Liver (tissue), 9 donors: ENCODE results near the gene ATXN7L1. TPM values are rescaled to one million over a fixed set of nuclear protein-coding genes. Genes with fewer than 3 reads are reported as not detected.

Experiments used
- DNase-seq: peaks from one replicate; pipeline ENCODE4 v3.0.0-alpha.2; 2017; ENCODE audit warnings: low spot score
- H3K27ac ChIP-seq, 2 donors: one replicate each; pipeline ENCODE4 v1.7.0; 2013; ENCODE audit warnings: inconsistent platforms in 2 of 2, low read length in 2 of 2, control low read depth in 1 of 2, low read depth in 1 of 2, mild to moderate bottlenecking in 1 of 2
- H3K27me3 ChIP-seq, 4 donors: one replicate each; pipeline versions ENCODE4 v1.6.1 to v1.7.0; 2013; ENCODE audit warnings: low read length in 3 of 4, inconsistent platforms in 1 of 4, mild to moderate bottlenecking in 1 of 4, moderate library complexity in 1 of 4; ENCODE audit not compliant: control insufficient read depth in 4 of 4, insufficient read depth in 4 of 4
- H3K36me3 ChIP-seq, 4 donors: one replicate each; pipeline versions ENCODE4 v1.6.1 to v1.7.0; 2013; ENCODE audit warnings: low read length in 3 of 4, mild to moderate bottlenecking in 3 of 4, low read depth in 1 of 4, moderate library complexity in 1 of 4; ENCODE audit not compliant: control insufficient read depth in 4 of 4, insufficient read depth in 3 of 4
- H3K4me1 ChIP-seq, 4 donors: one replicate each; pipeline versions ENCODE4 v1.6.1 to v1.7.0; 2013; ENCODE audit warnings: low read length in 3 of 4, mild to moderate bottlenecking in 3 of 4, moderate library complexity in 1 of 4; ENCODE audit not compliant: control insufficient read depth in 4 of 4, insufficient read depth in 4 of 4
- H3K4me3 ChIP-seq, 3 donors: one replicate each; pipeline versions ENCODE4 v1.6.1 to v1.7.0; 2013; ENCODE audit warnings: low read length in 3 of 3, control low read depth in 1 of 3, low read depth in 1 of 3, mild to moderate bottlenecking in 1 of 3
- H3K9ac ChIP-seq, 2 donors: one replicate each; pipeline ENCODE4 v1.7.0; 2013; ENCODE audit warnings: low read length in 2 of 2, mild to moderate bottlenecking in 2 of 2, moderate library complexity in 2 of 2, control low read depth in 1 of 2, low read depth in 1 of 2
- H3K9me3 ChIP-seq, 4 donors: one replicate each; pipeline versions ENCODE4 v1.6.1 to v1.7.0; 2013; ENCODE audit warnings: low read length in 3 of 4; ENCODE audit not compliant: control insufficient read depth in 4 of 4
- CTCF ChIP-seq: fragments of 150-350 bp; IDR thresholded peaks from 2 replicates; pipeline ENCODE4 v1.5.1; 2017; ENCODE audit warnings: improper control_type of control experiment, low read depth, low read length; ENCODE audit not compliant: missing input control
- EGR1 ChIP-seq, 2 donors: IDR thresholded peaks; 2 replicates each; pipeline ENCODE4 v1.6.1; 2016 to 2018; ENCODE audit warnings: antibody characterized with exemption in 2 of 2, low read depth in 2 of 2
- FOXA2 ChIP-seq: IDR thresholded peaks from 2 replicates; pipeline ENCODE4 v1.6.1; 2016; ENCODE audit warnings: antibody characterized with exemption
- GABPA ChIP-seq, 2 donors: IDR thresholded peaks in 1 of 2; conservative IDR thresholded peaks in 1 of 2; 2 replicates each; pipeline ENCODE4 v1.6.1; 2016; ENCODE audit warnings: antibody characterized with exemption in 2 of 2, mild to moderate bottlenecking in 1 of 2, moderate library complexity in 1 of 2
- HNF4A ChIP-seq, 2 donors: conservative IDR thresholded peaks; 2 replicates each; pipeline ENCODE4 v1.6.1; 2016; ENCODE audit warnings: antibody characterized with exemption in 2 of 2, mild to moderate bottlenecking in 2 of 2
- MAX ChIP-seq: IDR thresholded peaks from 2 replicates; pipeline ENCODE4 v1.6.1; 2016; ENCODE audit warnings: antibody characterized with exemption
- NR2F2 ChIP-seq: IDR thresholded peaks from 2 replicates; pipeline ENCODE4 v1.6.1; 2016; ENCODE audit warnings: antibody characterized with exemption
- RAD21 ChIP-seq, 2 donors: IDR thresholded peaks; 2 replicates each; pipeline ENCODE4 v1.6.1; 2016; ENCODE audit warnings: antibody characterized with exemption in 2 of 2, mild to moderate bottlenecking in 2 of 2
- REST ChIP-seq: IDR thresholded peaks from 2 replicates; pipeline ENCODE4 v1.6.1; 2016; ENCODE audit warnings: antibody characterized with exemption, mild to moderate bottlenecking
- RXRA ChIP-seq, 2 donors: IDR thresholded peaks; 2 replicates each; pipeline ENCODE4 v1.6.1; 2017 to 2018; ENCODE audit warnings: antibody characterized with exemption in 2 of 2, mild to moderate bottlenecking in 1 of 2
- SP1 ChIP-seq: IDR thresholded peaks from 2 replicates; pipeline ENCODE4 v1.6.1; 2018; ENCODE audit warnings: antibody characterized with exemption, mild to moderate bottlenecking
- TAF1 ChIP-seq: conservative IDR thresholded peaks from 2 replicates; pipeline ENCODE4 v1.6.1; 2016; ENCODE audit warnings: antibody characterized with exemption, mild to moderate bottlenecking
- YY1 ChIP-seq: IDR thresholded peaks from 2 replicates; pipeline ENCODE4 v1.6.1; 2016; ENCODE audit warnings: antibody characterized with exemption, mild to moderate bottlenecking
- ZBTB33 ChIP-seq: IDR thresholded peaks from 2 replicates; pipeline ENCODE4 v1.6.1; 2016; ENCODE audit warnings: antibody characterized with exemption
- WGBS: extraction: QIAGEN DNeasy Blood & Tissue Kit; methylation state at CpG from one replicate; pipeline ENCODE4 v1.1.7; 2013; 5-methylcytosine and 5-hydroxymethylcytosine counted together
- polyA plus RNA-seq, 2 donors: library from polyadenylated mRNA; stranded (reverse) in 1 of 2; unstranded in 1 of 2; fragments of 200-250 nt in 1 of 2; fragments of >200 nt in 1 of 2; fragmentation: Nextera tagmentation in 1 of 2; extraction: Ambion mirVana in 1 of 2; gene quantifications; one replicate each; pipeline versions ENCODE4 v1.2.1 to v1.2.3, GENCODE V29; 2013 to 2015
- total RNA-seq, 2 donors: library from RNA; depleted of rRNA; stranded (reverse); fragments of >200 nt; gene quantifications; one replicate each; pipeline ENCODE4 v1.2.3, GENCODE V29; 2014
- TF ChIP-seq, protein P1 (sequence below): IDR thresholded peaks from 2 replicates; pipeline ENCODE4 v1.6.1; 2016; ENCODE audit warnings: antibody characterized with exemption
- donor health status: healthy.
- donor health status: healthy.
- donor health status: healthy.
- donor health status: healthy.
- donor health status: healthy.

Gene ATXN7L1
- total and polyA plus RNA-seq, 4 donors: 2.1 to 7.4 (median 5.3) TPM

GRCh38 chr7:105719395-105719794, 157.0 kb downstream of the ATXN7L1 start (continued):
- no peak for TF ChIP-seq FOXA2
- TF ChIP-seq RXRA (IDR thresholded peaks at IDR 0.05): no peak
- TF ChIP-seq EGR1 (IDR thresholded peaks at IDR 0.05; ENCODE audit: low read depth in 2 of 2): no peak
- no peak for TF ChIP-seq ZBTB33
- no peak for TF ChIP-seq SP1
- TF ChIP-seq YY1: no peak
- TF ChIP-seq RAD21 (IDR thresholded peaks at IDR 0.05): no peak
- TF ChIP-seq MAX: no peak
- TF ChIP-seq TAF1: no peak

DNA sequence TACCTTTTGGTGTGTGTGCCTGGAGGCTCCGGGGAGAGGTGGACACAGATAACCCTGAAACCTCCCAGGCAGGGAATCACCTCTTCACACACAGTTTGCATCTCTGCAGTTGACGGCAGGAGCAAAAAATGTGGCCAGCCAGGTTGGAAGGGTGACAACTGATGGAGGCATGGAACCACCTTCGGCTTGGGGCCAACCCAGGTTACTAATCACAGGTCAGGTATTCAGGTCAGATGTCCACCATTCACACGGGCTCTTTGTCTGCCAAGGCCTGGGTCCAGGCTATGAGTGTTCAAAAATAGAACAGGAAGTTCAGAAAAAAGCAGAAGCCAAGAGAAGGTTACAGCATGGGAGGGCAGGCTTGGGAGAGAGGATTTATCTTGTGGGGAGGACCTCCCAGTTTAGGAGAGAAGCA, 157.9 kb downstream of the ATXN7L1 start:
- peaks cover 2 to 9% (median 4%) of the 10 kb centered on the region in 4 donors for H3K4me1 ChIP-seq
- TF ChIP-seq RXRA (IDR thresholded peaks at IDR 0.05) (peak in 1 of 2 donors; percentile 21), SP1 (peak; percentile 7), MAX (no peak), HNF4A (conservative IDR thresholded peaks at IDR 0.05) (peak in 1 of 2 donors; percentile 20), EGR1 (IDR thresholded peaks at IDR 0.05; ENCODE audit: low read depth in 2 of 2) (no peak), YY1 (no peak), REST (no peak), NR2F2 (peak; percentile 32), FOXA2 (no peak), GABPA (IDR thresholded peaks at IDR 0.05 in 1 of 2, conservative IDR thresholded peaks at IDR 0.05 in 1 of 2) (no peak)
- WGBS: 30% methylated on average over 4 of the region's 4 CpGs
- no peak overlapping the region for H3K4me3 ChIP-seq
- H3K27me3 ChIP-seq: no peaks in the 10 kb centered on the region
- H3K9me3 ChIP-seq: no peaks in the 10 kb centered on the region
- DNase-seq: no peak
- no peaks in the 10 kb centered on the region for H3K36me3 ChIP-seq
- no peak overlapping the region for H3K27ac ChIP-seq
- H3K9ac ChIP-seq: no peak overlapping the region

DNA sequence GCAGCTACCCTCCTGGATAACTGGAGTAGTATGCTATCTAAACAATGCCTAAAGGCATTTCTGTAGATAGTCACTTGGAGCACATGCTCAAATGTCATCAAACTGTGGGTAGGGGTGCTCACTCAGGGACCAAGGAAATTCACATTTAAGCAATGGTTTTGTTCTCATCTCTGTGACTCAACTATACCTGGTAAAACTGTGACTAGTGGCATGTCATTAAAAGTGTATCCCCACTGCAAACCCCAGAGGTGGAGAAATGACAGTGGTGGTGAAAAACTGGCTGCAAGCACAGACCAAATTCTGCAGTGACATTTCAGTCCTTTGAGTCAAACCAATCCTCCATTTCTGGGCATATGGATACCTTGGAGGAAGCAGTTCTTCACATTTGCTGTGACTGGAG, 160.9 kb downstream of the ATXN7L1 start:
- no peak for DNase-seq
- Histone ChIP-seq H3K4me3 (no peak overlapping the region), H3K9ac (no peak overlapping the region), H3K4me1 (peaks cover 2 to 9% (median 4%) of the 10 kb centered on the region in 4 donors), H3K27ac (no peak overlapping the region), H3K36me3 (no peaks in the 10 kb centered on the region), H3K9me3 (peaks cover 0 to 9% (median 5%) of the 10 kb centered on the region in 4 donors), H3K27me3 (no peaks in the 10 kb centered on the region)
- TF ChIP-seq YY1 (no peak), ZBTB33 (no peak), TAF1 (no peak), RAD21 (IDR thresholded peaks at IDR 0.05) (no peak), HNF4A (conservative IDR thresholded peaks at IDR 0.05) (no peak), GABPA (IDR thresholded peaks at IDR 0.05 in 1 of 2, conservative IDR thresholded peaks at IDR 0.05 in 1 of 2) (no peak), FOXA2 (no peak), CTCF (no peak)
- TF ChIP-seq, protein P1, sequence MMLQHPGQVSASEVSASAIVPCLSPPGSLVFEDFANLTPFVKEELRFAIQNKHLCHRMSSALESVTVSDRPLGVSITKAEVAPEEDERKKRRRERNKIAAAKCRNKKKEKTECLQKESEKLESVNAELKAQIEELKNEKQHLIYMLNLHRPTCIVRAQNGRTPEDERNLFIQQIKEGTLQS: no peak
